HCT116 (cell line): ENCODE data around the gene GATM.

Experiments used
- ATF3 ChIP-seq: IDR thresholded peaks from 2 replicates; pipeline ENCODE4 v1.6.1; 2012
- CTCF ChIP-seq, 3 experiments: fragments of 200-600 bp in 1 of 3; sonication (generic) in 1 of 3; IDR thresholded peaks in 2 of 3; conservative IDR thresholded peaks in 1 of 3; 2 replicates each; pipeline ENCODE4 v1.5.1; 2012 to 2017; ENCODE audit warnings: low read depth in 2 of 3, low read length in 2 of 3, antibody characterized with exemption in 1 of 3, borderline replicate concordance in 1 of 3, control low read depth in 1 of 3, mild to moderate bottlenecking in 1 of 3, mixed read lengths in 1 of 3, mixed run types in 1 of 3, moderate library complexity in 1 of 3; ENCODE audit not compliant: insufficient read depth in 1 of 3
- JUND ChIP-seq: IDR thresholded peaks from 2 replicates; pipeline ENCODE4 v1.6.1; 2012
- MAX ChIP-seq: IDR thresholded peaks from 2 replicates; pipeline ENCODE4 v1.6.1; 2012
- POLR2A ChIP-seq: IDR thresholded peaks from 2 replicates; pipeline ENCODE4 v1.7.0; 2011; ENCODE audit warnings: borderline replicate concordance; ENCODE audit not compliant: insufficient read depth, insufficient read length; ENCODE audit errors: extremely low read depth
- ZNF274 ChIP-seq: fragments of 200-500 bp; sonication (Bioruptor generic); IDR thresholded peaks from 2 replicates; pipeline ENCODE4 v1.6.1; 2014; ENCODE audit warnings: mild to moderate bottlenecking, low read depth, low read length, inconsistent platforms

- TF ChIP-seq CTCF (IDR thresholded peaks at IDR 0.05 in 2 of 3, conservative IDR thresholded peaks at IDR 0.05 in 1 of 3; ENCODE audit: borderline replicate concordance in 1 of 3, insufficient read depth in 1 of 3, low read depth in 2 of 3, low read length in 2 of 3) (no peak), POLR2A (no peak), ATF3 (no peak), MAX (no peak), ZNF274 (no peak), JUND (no peak)
Observed at GRCh38 chr15:45375836-45376235, 2.5 kb downstream of the GATM start.
